HG03097 (cell line): ENCODE data around the gene PCDHGB3.
"Not testable (repeated sequence)": the region's sequence is repeated elsewhere in the genome, so short reads cannot be mapped to it uniquely, and the experiment has no call there.

ENCODE experiments used
- ATAC-seq: cut with Tn5 transposase; IDR thresholded peaks from one replicate; pipeline ENCODE4 v1.9.1; 2021; ENCODE audit not compliant: unreplicated experiment, low FRiP score

The PCDHGB3 gene

DNA sequence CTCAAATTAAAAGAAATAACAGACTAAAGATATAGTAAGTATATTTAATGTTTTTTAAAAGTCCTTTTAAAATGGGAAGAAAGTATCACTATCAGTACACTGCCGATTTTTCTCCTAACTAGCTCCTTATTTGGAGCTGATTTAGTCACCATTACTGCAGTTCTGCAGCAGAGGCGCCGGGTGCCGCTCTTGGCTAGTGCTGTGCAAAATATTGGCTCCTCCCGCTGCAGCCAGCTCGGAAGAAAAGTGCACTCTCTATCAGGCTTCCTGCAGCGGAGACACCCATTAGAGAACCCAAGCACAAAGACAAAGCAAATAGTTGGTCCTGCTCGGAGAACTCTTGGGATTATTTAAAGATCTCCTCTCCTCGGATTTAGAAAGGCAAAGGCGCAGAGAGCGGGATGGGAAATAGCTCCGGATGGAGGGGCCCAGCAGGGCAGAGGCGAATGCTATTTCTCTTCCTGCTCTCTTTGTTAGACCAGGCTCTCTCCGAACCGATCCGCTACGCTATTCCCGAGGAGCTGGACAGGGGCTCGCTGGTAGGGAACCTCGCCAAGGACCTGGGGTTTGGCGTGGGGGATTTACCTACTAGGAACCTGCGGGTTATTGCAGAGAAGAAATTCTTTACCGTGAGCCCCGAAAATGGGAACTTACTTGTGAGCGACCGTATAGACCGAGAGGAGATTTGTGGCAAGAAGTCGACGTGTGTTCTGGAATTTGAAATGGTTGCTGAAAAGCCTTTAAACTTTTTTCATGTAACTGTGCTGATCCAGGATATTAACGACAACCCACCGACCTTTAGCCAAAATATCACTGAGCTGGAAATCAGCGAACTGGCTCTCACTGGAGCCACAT is at the start of gene PCDHGB3:
Gene PCDHGB3 (plus strand): TSS at position 249 of the 855 bp plus-strand sequence. CDS start 153 bp downstream, at position 402.
- ATAC-seq, result peak; percentile 68

GRCh38 chr5:141322261-141322660 is 47.8 kb upstream of the PCDHGB3 start:
- ATAC-seq, result no peak

GRCh38 chr5:141326088-141326854 is 43.8 kb upstream of the PCDHGB3 start:
- peak; percentile 81 for ATAC-seq

GRCh38 chr5:141328231-141328630 is 41.8 kb upstream of the PCDHGB3 start:
- no peak for ATAC-seq

DNA sequence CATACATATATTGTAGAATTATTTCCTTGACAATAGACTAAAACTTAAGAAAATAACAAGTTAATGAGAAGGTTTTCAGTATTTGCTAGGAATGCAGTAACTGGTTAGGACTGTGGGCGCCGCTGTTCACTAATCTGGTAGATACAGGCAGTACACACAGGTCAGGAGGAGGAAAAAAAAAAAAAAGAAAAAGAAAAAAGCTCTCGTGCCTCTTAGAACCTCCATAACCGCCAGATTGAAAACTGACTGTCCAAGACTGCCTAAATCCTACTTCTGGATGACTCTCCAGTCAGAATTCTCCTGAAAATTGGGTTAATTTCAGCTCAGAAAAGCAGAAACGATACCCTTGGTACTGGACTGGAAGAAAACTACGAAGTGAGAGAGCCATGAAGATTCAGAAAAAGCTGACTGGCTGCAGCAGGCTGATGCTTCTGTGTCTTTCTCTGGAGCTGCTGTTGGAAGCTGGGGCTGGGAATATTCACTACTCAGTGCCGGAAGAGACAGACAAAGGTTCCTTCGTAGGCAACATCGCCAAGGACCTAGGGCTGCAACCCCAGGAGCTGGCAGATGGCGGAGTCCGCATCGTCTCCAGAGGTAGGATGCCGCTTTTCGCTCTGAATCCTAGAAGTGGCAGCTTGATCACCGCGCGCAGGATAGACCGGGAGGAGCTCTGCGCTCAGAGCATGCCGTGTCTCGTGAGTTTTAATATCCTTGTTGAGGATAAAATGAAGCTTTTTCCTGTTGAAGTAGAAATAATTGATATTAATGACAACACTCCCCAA is 39.6 kb upstream of the PCDHGB3 start, which contains the start of gene PCDHGA1:
Gene PCDHGA1 (plus strand): TSS at position 216 of the 782 bp plus-strand sequence.
- ATAC-seq, result no peak

DNA sequence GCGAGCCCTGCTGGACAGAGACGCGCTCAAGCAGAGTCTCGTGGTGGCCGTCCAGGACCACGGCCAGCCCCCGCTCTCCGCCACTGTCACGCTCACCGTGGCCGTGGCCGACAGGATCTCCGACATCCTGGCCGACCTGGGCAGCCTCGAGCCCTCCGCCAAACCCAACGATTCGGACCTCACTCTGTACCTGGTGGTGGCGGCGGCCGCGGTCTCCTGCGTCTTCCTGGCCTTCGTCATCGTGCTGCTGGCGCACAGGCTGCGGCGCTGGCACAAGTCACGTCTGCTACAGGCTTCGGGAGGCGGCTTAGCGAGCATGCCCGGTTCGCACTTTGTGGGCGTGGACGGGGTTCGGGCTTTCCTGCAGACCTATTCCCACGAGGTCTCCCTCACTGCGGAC is 37.5 kb upstream of the PCDHGB3 start:
- not testable (repeated sequence) for ATAC-seq

DNA sequence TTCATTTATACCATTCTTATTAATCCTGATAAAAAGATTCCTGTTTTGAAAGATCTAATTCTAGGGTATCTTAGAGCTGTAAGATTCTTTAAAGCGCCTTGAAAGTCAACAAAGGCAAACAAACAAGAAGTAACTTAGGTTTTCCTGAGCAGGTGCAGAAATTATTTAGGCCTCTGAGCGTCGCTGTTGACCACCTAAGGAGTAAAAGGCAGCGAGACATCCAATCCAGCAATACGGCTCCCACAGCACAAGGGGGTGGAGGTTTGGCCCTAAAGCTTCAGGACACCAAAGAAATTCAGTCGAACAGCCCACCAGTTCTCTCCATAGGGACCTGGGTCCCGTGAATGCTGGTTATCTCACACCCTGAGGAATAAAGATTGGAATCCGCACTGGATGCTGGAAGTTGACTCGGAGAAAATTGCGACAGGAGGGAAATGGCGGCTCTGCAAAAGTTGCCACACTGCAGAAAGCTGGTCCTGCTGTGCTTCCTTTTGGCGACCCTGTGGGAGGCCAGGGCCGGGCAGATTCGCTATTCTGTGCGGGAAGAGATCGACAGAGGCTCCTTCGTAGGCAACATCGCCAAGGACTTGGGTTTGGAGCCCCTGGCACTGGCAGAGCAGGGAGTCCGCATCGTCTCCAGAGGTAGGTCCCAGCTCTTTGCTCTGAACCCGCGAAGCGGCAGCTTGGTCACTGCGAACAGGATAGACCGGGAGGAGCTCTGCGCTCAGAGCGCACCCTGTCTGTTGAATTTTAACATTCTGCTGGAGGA is 31.3 kb upstream of the PCDHGB3 start, which contains the start of gene PCDHGA2:
Gene PCDHGA2 (plus strand): TSS at position 223 of the 769 bp plus-strand sequence.
- ATAC-seq, result no peak

DNA sequence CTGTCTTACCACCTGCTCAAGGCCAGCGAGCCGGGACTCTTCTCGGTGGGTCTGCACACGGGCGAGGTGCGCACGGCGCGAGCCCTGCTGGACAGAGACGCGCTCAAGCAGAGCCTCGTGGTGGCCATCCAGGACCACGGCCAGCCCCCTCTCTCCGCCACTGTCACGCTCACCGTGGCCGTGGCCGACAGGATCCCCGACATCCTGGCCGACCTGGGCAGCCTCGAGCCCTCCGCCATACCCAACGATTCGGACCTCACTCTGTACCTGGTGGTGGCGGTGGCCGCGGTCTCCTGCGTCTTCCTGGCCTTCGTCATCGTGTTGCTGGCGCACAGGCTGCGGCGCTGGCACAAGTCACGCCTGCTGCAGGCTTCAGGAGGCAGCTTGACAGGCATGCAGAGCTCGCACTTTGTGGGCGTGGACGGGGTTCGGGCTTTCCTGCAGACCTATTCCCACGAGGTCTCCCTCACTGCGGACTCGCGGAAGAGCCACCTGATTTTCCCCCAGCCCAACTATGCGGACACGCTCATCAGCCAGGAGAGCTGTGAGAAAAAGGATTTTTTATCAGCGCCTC is 29.2 kb upstream of the PCDHGB3 start:
- ATAC-seq, result not testable (repeated sequence)

DNA sequence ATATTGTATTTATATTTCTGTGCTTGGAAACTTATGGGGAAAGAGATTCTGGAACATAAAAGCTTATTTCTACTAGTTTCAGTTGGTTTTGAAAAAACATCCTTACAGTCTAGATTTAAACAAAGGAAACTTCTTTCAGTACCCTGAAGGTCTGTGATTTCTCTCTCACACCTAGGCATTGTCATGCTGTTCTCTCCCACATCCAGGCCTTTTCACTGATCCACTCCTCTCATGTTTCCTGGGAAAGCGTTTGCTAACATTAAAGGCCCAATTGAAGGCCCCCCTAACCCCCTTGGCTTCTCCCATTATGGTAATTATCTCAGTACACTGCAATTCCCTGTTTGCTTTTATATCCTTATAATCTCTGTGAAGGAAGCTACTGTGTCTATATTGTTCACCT is 27.3 kb upstream of the PCDHGB3 start:
- no peak for ATAC-seq

DNA sequence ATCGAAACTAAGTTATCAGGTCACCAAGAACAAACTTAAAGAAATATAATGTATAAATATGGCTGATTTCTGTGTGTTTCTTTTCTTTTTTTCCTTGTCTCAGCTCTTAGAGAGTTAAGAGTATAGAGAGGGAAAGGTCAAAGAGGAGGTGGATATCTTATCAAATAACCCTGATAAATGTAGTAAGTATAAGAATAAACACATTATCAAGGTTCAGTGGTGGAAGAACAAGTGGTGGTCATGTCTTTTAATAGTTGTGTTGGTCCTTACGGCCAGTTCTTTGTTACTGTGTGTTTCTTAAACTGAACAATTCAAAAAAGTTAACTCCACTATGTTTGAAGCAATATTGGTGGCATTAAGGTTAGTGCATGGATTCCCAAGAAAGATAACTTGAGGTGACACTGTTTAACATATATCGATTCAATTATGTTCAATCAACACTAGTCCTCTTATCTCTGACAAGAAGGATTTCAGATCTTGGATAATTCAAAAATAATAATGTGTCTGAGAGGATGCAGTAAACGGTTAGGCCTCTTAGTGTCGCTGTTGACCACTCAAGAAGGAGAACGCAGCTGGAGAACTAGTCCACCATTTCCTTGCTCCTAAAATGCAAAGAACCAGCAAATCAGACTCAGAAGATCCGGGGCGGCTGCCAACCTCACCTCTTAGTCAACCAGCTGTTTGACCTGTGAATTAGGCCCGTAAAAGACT is 26.6 kb upstream of the PCDHGB3 start, which contains the start of gene PCDHGA3:
Gene PCDHGA3 (plus strand): TSS at position 588 of the 711 bp plus-strand sequence. CDS start 205 bp downstream, outside the sequence.
- no peak for ATAC-seq

DNA sequence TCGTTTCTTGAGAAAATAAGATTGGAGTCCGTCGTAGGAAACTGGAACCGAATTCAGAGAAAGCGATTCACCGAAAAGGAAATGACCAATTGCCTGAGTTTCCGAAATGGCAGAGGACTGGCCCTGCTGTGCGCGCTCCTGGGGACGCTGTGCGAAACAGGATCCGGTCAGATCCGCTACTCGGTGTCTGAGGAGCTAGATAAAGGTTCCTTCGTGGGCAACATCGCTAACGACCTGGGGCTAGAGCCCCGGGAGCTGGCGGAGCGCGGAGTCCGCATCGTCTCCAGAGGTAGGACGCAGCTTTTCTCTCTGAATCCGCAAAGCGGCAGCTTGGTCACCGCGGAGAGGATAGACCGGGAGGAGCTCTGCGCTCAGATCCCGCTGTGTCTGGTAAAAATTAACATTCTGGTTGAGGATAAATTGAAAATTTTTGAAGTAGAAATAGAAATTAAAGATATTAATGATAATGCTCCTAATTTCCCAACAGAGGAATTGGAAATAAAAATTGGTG is 26.0 kb upstream of the PCDHGB3 start:
- no peak for ATAC-seq

DNA sequence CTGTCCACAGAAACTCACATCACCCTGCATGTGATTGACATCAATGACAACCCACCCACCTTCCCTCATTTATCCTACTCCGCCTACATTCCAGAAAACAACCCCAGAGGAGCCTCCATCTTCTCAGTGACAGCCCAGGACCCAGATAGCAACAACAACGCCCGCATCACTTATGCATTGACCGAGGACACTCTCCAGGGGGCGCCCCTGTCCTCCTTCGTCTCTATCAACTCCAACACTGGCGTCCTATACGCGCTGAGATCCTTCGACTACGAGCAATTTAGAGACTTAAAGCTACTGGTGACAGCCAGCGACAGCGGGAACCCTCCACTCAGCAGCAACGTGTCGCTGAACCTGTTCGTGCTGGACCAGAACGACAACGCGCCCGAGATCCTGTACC is 24.7 kb upstream of the PCDHGB3 start:
- no peak for ATAC-seq

DNA sequence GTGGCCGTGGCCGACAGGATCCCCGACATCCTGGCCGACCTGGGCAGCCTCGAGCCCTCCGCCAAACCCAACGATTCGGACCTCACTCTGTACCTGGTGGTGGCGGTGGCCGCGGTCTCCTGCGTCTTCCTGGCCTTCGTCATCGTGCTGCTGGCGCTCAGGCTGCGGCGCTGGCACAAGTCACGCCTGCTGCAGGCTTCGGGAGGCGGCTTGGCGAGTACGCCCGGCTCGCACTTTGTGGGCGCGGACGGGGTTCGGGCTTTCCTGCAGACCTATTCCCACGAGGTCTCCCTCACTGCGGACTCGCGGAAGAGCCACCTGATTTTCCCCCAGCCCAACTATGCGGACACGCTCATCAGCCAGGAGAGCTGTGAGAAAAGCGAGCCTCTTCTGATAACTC is 24.0 kb upstream of the PCDHGB3 start:
- not testable (repeated sequence) for ATAC-seq

DNA sequence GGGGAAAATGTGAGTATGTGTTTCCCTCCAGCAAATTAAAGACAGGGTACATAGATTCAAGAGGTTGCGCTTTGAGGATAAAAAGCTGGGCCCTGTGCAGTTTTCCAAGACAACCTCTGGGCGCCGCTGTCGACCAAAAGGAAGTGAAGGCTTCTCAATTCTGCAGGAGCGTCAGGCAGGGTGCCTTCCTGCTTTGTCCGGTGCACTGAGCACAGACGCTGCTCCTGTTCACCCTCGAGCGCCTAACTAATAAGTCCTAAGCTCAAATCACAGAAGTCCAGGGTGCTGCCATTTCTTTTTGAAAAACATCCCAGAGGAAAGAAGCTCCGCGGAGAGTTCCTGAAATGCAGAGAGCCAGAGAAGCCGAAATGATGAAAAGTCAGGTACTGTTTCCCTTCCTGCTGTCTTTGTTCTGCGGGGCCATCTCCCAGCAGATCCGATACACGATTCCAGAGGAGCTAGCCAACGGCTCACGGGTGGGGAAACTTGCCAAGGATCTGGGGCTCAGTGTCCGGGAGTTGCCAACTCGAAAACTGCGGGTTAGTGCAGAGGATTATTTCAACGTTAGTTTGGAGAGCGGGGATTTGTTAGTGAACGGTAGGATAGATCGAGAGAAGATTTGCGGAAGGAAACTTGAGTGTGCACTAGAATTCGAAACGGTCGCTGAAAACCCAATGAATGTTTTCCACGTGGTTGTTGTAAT is 20.0 kb upstream of the PCDHGB3 start, which contains the start of gene PCDHGB1:
Gene PCDHGB1 (plus strand): TSS at position 183 of the 703 bp plus-strand sequence. CDS start 162 bp downstream, at position 345.
- ATAC-seq, result no peak

DNA sequence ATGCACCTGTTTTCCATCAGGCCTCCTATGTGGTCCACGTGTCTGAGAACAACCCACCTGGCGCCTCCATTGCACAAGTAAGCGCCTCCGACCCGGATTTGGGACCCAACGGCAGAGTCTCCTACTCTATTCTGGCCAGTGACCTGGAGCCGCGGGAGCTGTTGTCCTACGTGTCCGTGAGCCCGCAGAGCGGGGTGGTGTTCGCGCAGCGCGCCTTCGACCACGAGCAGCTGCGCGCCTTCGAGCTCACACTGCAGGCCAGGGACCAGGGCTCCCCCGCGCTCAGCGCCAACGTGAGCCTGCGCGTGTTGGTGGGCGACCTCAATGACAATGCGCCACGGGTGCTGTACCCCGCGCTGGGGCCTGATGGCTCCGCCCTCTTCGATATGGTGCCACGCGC is 18.5 kb upstream of the PCDHGB3 start:
- ATAC-seq, result no peak

- ATAC-seq, result no peak
These were observed 15.1 kb upstream of the PCDHGB3 start, which contains the start of gene PCDHGA4 for GRCh38 chr5:141354900-141355469. Gene PCDHGA4, plus strand, starts transcription at chr5:141355021. Its CDS starts 87 bp downstream, at chr5:141355108.

- no peak for ATAC-seq
These were observed 14.4 kb upstream of the PCDHGB3 start for GRCh38 chr5:141355641-141356040.
